Measurements from ENCODE around the gene PODXL2. TPM values are rescaled to one million over a fixed set of nuclear protein-coding genes. Genes with fewer than 3 reads are reported as not detected.

Gene PODXL2
- total RNA-seq, 1 experiment from 2014 or later: 5.7 TPM

DNA sequence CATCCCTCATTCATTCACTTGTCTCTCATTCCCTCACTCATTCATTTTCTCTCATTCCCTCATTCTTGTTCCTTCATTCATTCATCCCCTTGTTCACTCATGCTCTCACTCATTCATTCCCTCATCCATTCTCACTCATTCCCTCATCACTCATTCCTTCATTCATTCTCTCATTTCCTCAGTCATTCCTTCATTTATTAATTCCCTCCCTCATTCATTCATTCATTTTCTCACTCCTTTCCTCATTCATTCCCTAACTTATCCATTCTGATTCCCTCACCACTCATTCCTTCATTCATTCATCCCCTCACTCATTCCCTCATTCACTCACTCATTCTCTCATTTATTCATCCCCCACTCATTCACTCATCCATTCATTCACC, 57.5 kb downstream of the PODXL2 start:
- ChIA-PET POLR2A (no interaction called here), RAD21 (ENCODE audit: low non-redundant PET in 1 of 2, low total read pairs in 2 of 2, uncharacterized antibody in 2 of 2, unreplicated experiment in 2 of 2) (no interaction called here), CTCF (no interaction called here)
- no TSS peak for BruUV-seq (replicated peaks)
- DNase-seq (ENCODE audit: low read depth, low spot score) (no peak), ATAC-seq (no peak)
- no peaks in the 10 kb centered on the region for H3K36me3 ChIP-seq (ENCODE audit: control insufficient read depth in 1 of 2, insufficient read depth in 2 of 2, low read length in 2 of 2)
- no peak for TF ChIP-seq ZBTB33 (IDR thresholded peaks at IDR 0.05; ENCODE audit: extremely low read depth, insufficient replicate concordance, low read length)
- H3K4me2 ChIP-seq (ENCODE audit: low read length): no peak overlapping the region
- intact Hi-C loops (cut with micrococcal nuclease): no loop called here
- H3K4me3 ChIP-seq (replicated peaks in 1 of 2; ENCODE audit: low read depth in 1 of 2, low read length in 2 of 2): no peak overlapping the region
- H3K27me3 ChIP-seq (ENCODE audit: insufficient read depth, low read length): no peaks in the 10 kb centered on the region
- H3K9me3 ChIP-seq (ENCODE audit: control insufficient read depth in 1 of 2, insufficient read depth in 1 of 2, low read depth in 1 of 2, low read length in 2 of 2): no peaks in the 10 kb centered on the region
- peaks cover 13 to 34% of the 10 kb centered on the region in 2 experiments for H3K4me1 ChIP-seq (ENCODE audit: control insufficient read depth in 1 of 2, insufficient read depth in 2 of 2, low read length in 2 of 2)
- no peak overlapping the region for H2AFZ ChIP-seq (ENCODE audit: low read depth, low read length, poor library complexity, severe bottlenecking)
- H4K20me1 ChIP-seq (ENCODE audit: insufficient read depth): no peaks in the 10 kb centered on the region
- H3K27ac ChIP-seq (ENCODE audit: low read depth, low read length): no peak overlapping the region
- no peaks in the 10 kb centered on the region for H3K9me2 ChIP-seq (ENCODE audit: insufficient read depth)
- no peaks in the 10 kb centered on the region for H3K79me2 ChIP-seq (ENCODE audit: insufficient read depth, low read length)
- H3K9ac ChIP-seq (ENCODE audit: low read length): no peak overlapping the region

DNA sequence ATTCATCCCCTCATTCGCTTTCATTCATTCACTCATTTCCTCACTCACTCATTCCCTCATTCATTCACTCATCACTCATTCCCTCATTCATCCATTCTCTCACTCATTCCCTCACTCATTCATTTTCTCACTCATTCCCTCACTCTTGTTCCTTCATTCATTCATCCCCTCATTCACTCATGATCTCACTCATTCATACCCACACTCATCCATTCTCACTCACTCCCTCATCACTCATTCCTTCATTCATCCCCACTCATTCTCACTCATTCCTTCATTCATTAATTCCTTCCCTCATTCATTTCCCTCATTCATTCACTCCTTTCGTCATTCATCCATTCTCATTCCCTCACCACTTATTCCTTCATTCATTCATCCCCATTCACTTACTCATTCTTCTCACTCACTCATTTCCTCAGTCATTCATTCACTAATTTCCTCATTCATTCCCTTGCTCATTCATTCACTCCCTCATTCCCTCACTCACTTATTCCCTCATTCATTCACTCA, 58.3 kb downstream of the PODXL2 start:
- no peak for ATAC-seq
- intact Hi-C loops (cut with micrococcal nuclease): no loop called here
- no TSS peak for BruUV-seq (replicated peaks)

More for the DNA sequence above, 58.3 kb downstream of the PODXL2 start:
- ChIA-PET POLR2A (no interaction called here), CTCF (no interaction called here), RAD21 (ENCODE audit: low non-redundant PET in 1 of 2, low total read pairs in 2 of 2, uncharacterized antibody in 2 of 2, unreplicated experiment in 2 of 2) (no interaction called here)
- no peaks in the 10 kb centered on the region for H3K36me3 ChIP-seq (ENCODE audit: control insufficient read depth in 1 of 2, insufficient read depth in 2 of 2, low read length in 2 of 2)
- peaks cover 13 to 36% of the 10 kb centered on the region in 2 experiments for H3K4me1 ChIP-seq (ENCODE audit: control insufficient read depth in 1 of 2, insufficient read depth in 2 of 2, low read length in 2 of 2)
- H3K9me3 ChIP-seq (ENCODE audit: control insufficient read depth in 1 of 2, insufficient read depth in 1 of 2, low read depth in 1 of 2, low read length in 2 of 2): no peaks in the 10 kb centered on the region
- H3K4me3 ChIP-seq (replicated peaks in 1 of 2; ENCODE audit: low read depth in 1 of 2, low read length in 2 of 2): no peak overlapping the region
- no peak overlapping the region for H3K9ac ChIP-seq (ENCODE audit: low read length)
- no peaks in the 10 kb centered on the region for H3K79me2 ChIP-seq (ENCODE audit: insufficient read depth, low read length)
- no peak overlapping the region for H3K27ac ChIP-seq (ENCODE audit: low read depth, low read length)
- no peak for DNase-seq (ENCODE audit: low read depth, low spot score)
- H4K20me1 ChIP-seq (ENCODE audit: insufficient read depth): no peaks in the 10 kb centered on the region
- H3K27me3 ChIP-seq (ENCODE audit: insufficient read depth, low read length): no peaks in the 10 kb centered on the region
- H3K4me2 ChIP-seq (ENCODE audit: low read length): no peak overlapping the region
- TF ChIP-seq POLR2AphosphoS5 (IDR thresholded peaks at IDR 0.05; ENCODE audit: low read depth, low read length): no peak
- no peak overlapping the region for H2AFZ ChIP-seq (ENCODE audit: low read depth, low read length, poor library complexity, severe bottlenecking)
- no peaks in the 10 kb centered on the region for H3K9me2 ChIP-seq (ENCODE audit: insufficient read depth)
